ENCODE results near the gene TMPRSS13. TPM values are rescaled to one million over a fixed set of nuclear protein-coding genes. Genes with fewer than 3 reads are reported as not detected.

TMPRSS13 gene
- polyA plus RNA-seq, 3 donors = 0.17 to 2.4 (median 0.37) TPM

DNA sequence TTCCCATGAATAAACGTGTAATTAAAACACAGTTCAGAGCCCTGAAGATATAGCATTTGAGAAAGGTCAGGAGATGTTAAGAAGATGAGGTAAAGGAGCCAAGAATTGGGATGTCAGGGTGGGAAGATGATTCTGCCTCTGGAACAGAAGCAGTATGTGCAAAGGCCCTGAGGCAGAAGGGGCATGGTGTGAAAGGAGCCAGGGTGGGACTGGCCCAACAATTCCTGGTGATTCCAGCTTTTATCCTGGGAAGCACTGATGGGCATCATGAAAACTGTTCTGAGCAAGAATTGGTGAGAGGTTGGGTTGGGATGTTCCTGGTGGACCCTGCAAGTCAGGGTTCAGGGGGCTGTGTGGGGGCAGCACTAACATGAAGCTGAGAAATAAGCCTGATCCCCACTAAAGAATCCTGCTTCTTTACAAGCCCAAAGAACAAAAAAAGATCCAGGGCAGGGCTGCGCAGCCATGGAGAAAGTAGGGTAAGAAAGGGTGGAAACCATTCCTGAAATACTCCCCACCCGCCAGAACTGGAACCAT lies 50.2 kb downstream of the TMPRSS13 start:
- H3K4me3 ChIP-seq (replicated peaks in 1 of 3; ENCODE audit: low read depth in 2 of 3, low read length in 3 of 3) = no peak overlapping the region
- H3K27me3 ChIP-seq (ENCODE audit: control insufficient read depth in 2 of 2, insufficient read depth in 2 of 2, low read length in 2 of 2) = peaks cover 34 to 54% of the 10 kb centered on the region in 2 donors
- WGBS (ENCODE audit: insufficient coverage) = 100% methylated on average over 2 of the region's 3 CpGs
- Mint-ChIP-seq H3K27me3 (ENCODE audit: low read depth in 3 of 3) (peaks cover 51 to 70% (median 54%) of the 10 kb centered on the region in 3 donors), H3K9me3 (peaks cover 0 to 10% (median 8%) of the 10 kb centered on the region in 7 donors), H3K27ac (no peak overlapping the region), H3K4me3 (peak overlapping the region in 1 of 2 donors; percentile 18), H3K36me3 (peaks cover 4 to 17% of the 10 kb centered on the region in 2 donors), H3K4me1 (peaks cover 31% of the 10 kb centered on the region)
- peaks cover 24 to 31% of the 10 kb centered on the region in 2 donors for H3K4me1 ChIP-seq (ENCODE audit: control insufficient read depth in 1 of 2, insufficient read depth in 2 of 2, low read length in 2 of 2)
- no peak overlapping the region for H2AFZ ChIP-seq (ENCODE audit: insufficient read depth, low read depth, low read length, poor library complexity, severe bottlenecking)
- intact Hi-C loops (cut with micrococcal nuclease) = no loop called here
- no peak overlapping the region for H3K9ac ChIP-seq (ENCODE audit: insufficient read depth, low read length, poor library complexity, severe bottlenecking)
- H3K36me3 ChIP-seq (replicated peaks in 1 of 2; ENCODE audit: control insufficient read depth in 1 of 2, insufficient read depth in 2 of 2, low read length in 2 of 2) = no peaks in the 10 kb centered on the region
- H4K20me1 ChIP-seq (ENCODE audit: insufficient read depth, low read length) = no peaks in the 10 kb centered on the region
- H3K4me2 ChIP-seq (replicated peaks; ENCODE audit: extremely low read depth, low read length, poor library complexity, severe bottlenecking) = no peak overlapping the region
- TF ChIP-seq, protein P1, sequence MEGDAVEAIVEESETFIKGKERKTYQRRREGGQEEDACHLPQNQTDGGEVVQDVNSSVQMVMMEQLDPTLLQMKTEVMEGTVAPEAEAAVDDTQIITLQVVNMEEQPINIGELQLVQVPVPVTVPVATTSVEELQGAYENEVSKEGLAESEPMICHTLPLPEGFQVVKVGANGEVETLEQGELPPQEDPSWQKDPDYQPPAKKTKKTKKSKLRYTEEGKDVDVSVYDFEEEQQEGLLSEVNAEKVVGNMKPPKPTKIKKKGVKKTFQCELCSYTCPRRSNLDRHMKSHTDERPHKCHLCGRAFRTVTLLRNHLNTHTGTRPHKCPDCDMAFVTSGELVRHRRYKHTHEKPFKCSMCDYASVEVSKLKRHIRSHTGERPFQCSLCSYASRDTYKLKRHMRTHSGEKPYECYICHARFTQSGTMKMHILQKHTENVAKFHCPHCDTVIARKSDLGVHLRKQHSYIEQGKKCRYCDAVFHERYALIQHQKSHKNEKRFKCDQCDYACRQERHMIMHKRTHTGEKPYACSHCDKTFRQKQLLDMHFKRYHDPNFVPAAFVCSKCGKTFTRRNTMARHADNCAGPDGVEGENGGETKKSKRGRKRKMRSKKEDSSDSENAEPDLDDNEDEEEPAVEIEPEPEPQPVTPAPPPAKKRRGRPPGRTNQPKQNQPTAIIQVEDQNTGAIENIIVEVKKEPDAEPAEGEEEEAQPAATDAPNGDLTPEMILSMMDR (IDR thresholded peaks at IDR 0.05) = no peak
- no peaks in the 10 kb centered on the region for H3K79me2 ChIP-seq (ENCODE audit: insufficient read depth, low read length)
- no peak overlapping the region for H3K27ac ChIP-seq (ENCODE audit: low read depth in 1 of 2, low read length in 2 of 2)
- peaks cover 0 to 8% of the 10 kb centered on the region in 2 donors for H3K9me3 ChIP-seq (replicated peaks in 1 of 2; ENCODE audit: control insufficient read depth in 1 of 2, insufficient read depth in 1 of 2, low read length in 2 of 2)
- no peak for DNase-seq

DNA sequence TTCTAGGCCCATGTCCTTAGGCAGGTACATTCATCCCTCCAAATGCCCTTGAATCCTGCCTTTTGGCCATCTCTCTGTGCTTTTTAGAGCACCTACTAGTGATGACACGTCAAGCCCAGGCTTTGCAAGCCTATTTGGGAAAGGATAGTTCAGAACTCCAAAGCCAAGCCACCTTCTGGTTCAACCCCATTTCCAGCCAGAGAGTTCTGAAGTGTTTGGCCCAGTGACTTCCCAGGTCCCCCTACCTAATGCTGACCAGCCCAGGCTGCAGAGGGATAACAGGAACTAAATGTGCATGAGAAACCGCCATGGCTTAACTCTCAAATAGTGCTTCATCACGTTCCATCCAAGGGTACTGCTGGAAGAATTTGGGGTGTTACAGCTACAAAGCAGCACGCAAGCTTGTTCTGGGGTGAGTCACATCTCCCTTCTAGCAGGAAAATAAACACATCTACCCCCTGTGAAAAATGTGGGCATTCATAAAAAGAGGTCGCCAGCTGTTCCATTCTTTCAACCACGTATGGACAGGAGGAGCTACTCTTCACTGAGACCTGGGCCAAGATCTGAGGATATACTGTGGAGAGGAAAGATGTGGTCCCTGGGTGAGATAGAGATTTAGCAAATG lies 50.8 kb downstream of the TMPRSS13 start:
- Histone ChIP-seq H3K9me3 (replicated peaks in 1 of 2; ENCODE audit: control insufficient read depth in 1 of 2, insufficient read depth in 1 of 2, low read length in 2 of 2) (peaks cover 0 to 8% of the 10 kb centered on the region in 2 donors), H4K20me1 (ENCODE audit: insufficient read depth, low read length) (no peaks in the 10 kb centered on the region), H3K4me2 (replicated peaks; ENCODE audit: extremely low read depth, low read length, poor library complexity, severe bottlenecking) (no peak overlapping the region), H3K79me2 (ENCODE audit: insufficient read depth, low read length) (no peaks in the 10 kb centered on the region), H3K27ac (ENCODE audit: low read depth in 1 of 2, low read length in 2 of 2) (no peak overlapping the region), H3K4me3 (replicated peaks in 1 of 3; ENCODE audit: low read depth in 2 of 3, low read length in 3 of 3) (no peak overlapping the region), H2AFZ (ENCODE audit: insufficient read depth, low read depth, low read length, poor library complexity, severe bottlenecking) (no peak overlapping the region), H3K36me3 (replicated peaks in 1 of 2; ENCODE audit: control insufficient read depth in 1 of 2, insufficient read depth in 2 of 2, low read length in 2 of 2) (no peaks in the 10 kb centered on the region), H3K27me3 (ENCODE audit: control insufficient read depth in 2 of 2, insufficient read depth in 2 of 2, low read length in 2 of 2) (peaks cover 34 to 54% of the 10 kb centered on the region in 2 donors), H3K9ac (ENCODE audit: insufficient read depth, low read length, poor library complexity, severe bottlenecking) (no peak overlapping the region), H3K4me1 (ENCODE audit: control insufficient read depth in 1 of 2, insufficient read depth in 2 of 2, low read length in 2 of 2) (peaks cover 30 to 37% of the 10 kb centered on the region in 2 donors)
- H3K36me3 Mint-ChIP-seq = peaks cover 4 to 17% of the 10 kb centered on the region in 2 donors
- no peak overlapping the region for H3K27ac Mint-ChIP-seq
- intact Hi-C loops (cut with micrococcal nuclease) = no loop called here
- peaks cover 51 to 71% (median 54%) of the 10 kb centered on the region in 3 donors for H3K27me3 Mint-ChIP-seq (ENCODE audit: low read depth in 3 of 3)
- peaks cover 37% of the 10 kb centered on the region for H3K4me1 Mint-ChIP-seq
- TF ChIP-seq, protein P1 (IDR thresholded peaks at IDR 0.05) = no peak
- peaks cover 0 to 10% (median 8%) of the 10 kb centered on the region in 7 donors for H3K9me3 Mint-ChIP-seq
- H3K4me3 Mint-ChIP-seq = peak overlapping the region in 1 of 2 donors; percentile 79
- 90% methylated on average over 2 of the region's 6 CpGs for WGBS (ENCODE audit: insufficient coverage)
- DNase-seq = no peak
